SK-N-SH (cell line): Measurements from ENCODE around the gene CLDN19. TPM values are rescaled to one million over a fixed set of nuclear protein-coding genes. Genes with fewer than 3 reads are reported as not detected.

Source experiments
- CTCF ChIA-PET: fragments of 300-600, 350-600 bp; formaldehyde crosslinking; extraction: SDS; loops from one replicate; lab custom pipeline; 2021; lab: Yijun Ruan, JAX
- POLR2A ChIA-PET: fragments of 350-600 bp; sonication (Branson Sonifier 250); formaldehyde crosslinking; extraction: SDS; loops from one replicate; lab custom pipeline; 2020; ENCODE audit warnings: antibody characterized with exemption, inconsistent platforms; lab: Yijun Ruan, JAX
- DNase-seq: peaks from one replicate; pipeline ENCODE4 v3.0.0; 2012
- H2AFZ ChIP-seq: fragments of 200-600 bp; sonication (generic); 2 replicates; pipeline ENCODE4 v1.8.1; 2016; ENCODE audit warnings: antibody characterized with exemption, mild to moderate bottlenecking, low read depth
- H3F3A ChIP-seq: fragments of 200-600 bp; sonication (generic); replicated peaks from 2 replicates; pipeline ENCODE3; 2016; ENCODE audit warnings: antibody characterized with exemption, mild to moderate bottlenecking; ENCODE audit not compliant: insufficient read depth
- H3K27ac ChIP-seq, 2 experiments: fragments of 200-500 bp in 1 of 2; fragments of 200-600 bp in 1 of 2; sonication (Bioruptor generic) in 1 of 2; sonication (generic), shearing (Covaris generic) in 1 of 2; 2 replicates each; pipeline versions ENCODE4 v1.5.1 to v1.6.1; 2014 to 2016; ENCODE audit warnings: low read depth in 2 of 2, inconsistent platforms in 1 of 2, low read length in 1 of 2, mild to moderate bottlenecking in 1 of 2, mixed read lengths in 1 of 2
- H3K27me3 ChIP-seq: fragments of 200-600 bp; sonication (generic), shearing (Covaris generic); 2 replicates; pipeline ENCODE4 v1.6.1; 2016; ENCODE audit warnings: mixed run types; ENCODE audit not compliant: insufficient read depth
- H3K36me3 ChIP-seq, 2 experiments: fragments of 200-500 bp in 1 of 2; fragments of 200-600 bp in 1 of 2; sonication (Bioruptor generic) in 1 of 2; sonication (generic) in 1 of 2; replicated peaks in 1 of 2; 2 replicates each; pipeline versions ENCODE3 to v1.5.1; 2014 to 2016; ENCODE audit warnings: low read length in 1 of 2, mild to moderate bottlenecking in 1 of 2; ENCODE audit not compliant: insufficient read depth in 2 of 2, control insufficient read depth in 1 of 2
- H3K4me1 ChIP-seq, 2 experiments: fragments of 200-500 bp in 1 of 2; fragments of 200-600 bp in 1 of 2; sonication (Bioruptor generic) in 1 of 2; sonication (generic), shearing (Covaris generic) in 1 of 2; 2 replicates each; pipeline versions ENCODE4 v1.5.1 to v1.6.1; 2014 to 2016; ENCODE audit warnings: low read depth in 1 of 2, low read length in 1 of 2, mixed run types in 1 of 2; ENCODE audit not compliant: insufficient read depth in 2 of 2, control insufficient read depth in 1 of 2
- H3K4me2 ChIP-seq: fragments of 200-600 bp; sonication (generic), shearing (Covaris generic); 2 replicates; pipeline ENCODE4 v1.6.1; 2017; ENCODE audit warnings: mixed run types
- H3K4me3 ChIP-seq, 2 experiments: fragments of 200-500 bp in 1 of 2; fragments of 200-600 bp in 1 of 2; sonication (Bioruptor generic) in 1 of 2; sonication (generic), shearing (Covaris generic) in 1 of 2; 2 replicates each; pipeline versions ENCODE4 v1.5.1 to v1.8.1; 2014 to 2016; ENCODE audit warnings: low read depth in 2 of 2, inconsistent platforms in 1 of 2, low read length in 1 of 2, mild to moderate bottlenecking in 1 of 2, mixed read lengths in 1 of 2, moderate library complexity in 1 of 2
- H3K79me2 ChIP-seq: fragments of 200-600 bp; sonication (generic); 2 replicates; pipeline ENCODE4 v1.8.1; 2017; ENCODE audit warnings: mild to moderate bottlenecking; ENCODE audit not compliant: insufficient read depth
- H3K9ac ChIP-seq: fragments of 200-600 bp; sonication (generic); 2 replicates; pipeline ENCODE4 v1.6.1; 2017; ENCODE audit warnings: mixed run types
- H3K9me2 ChIP-seq: fragments of 200-600 bp; sonication (generic); 2 replicates; pipeline ENCODE4 v1.6.1; 2017; ENCODE audit warnings: mixed run types
- H3K9me3 ChIP-seq: fragments of 200-600 bp; sonication (generic); 2 replicates; pipeline ENCODE4 v1.6.1; 2017; ENCODE audit warnings: mixed run types, mild to moderate bottlenecking, moderate library complexity
- H4K20me1 ChIP-seq: fragments of 200-600 bp; sonication (generic); 2 replicates; pipeline ENCODE4 v1.6.1; 2017; ENCODE audit warnings: mild to moderate bottlenecking, mixed run types; ENCODE audit not compliant: insufficient read depth
- CHD2 ChIP-seq: fragments of 150-350 bp; IDR thresholded peaks from 2 replicates; pipeline ENCODE4 v1.6.1; 2018; ENCODE audit warnings: low read length; ENCODE audit not compliant: partially characterized antibody
- ELF1 ChIP-seq: IDR thresholded peaks from 2 replicates; pipeline ENCODE4 v1.4.0; 2012
- EP300 ChIP-seq, 2 experiments: IDR thresholded peaks; 2 replicates each; pipeline versions ENCODE4 v1.4.0 to v1.6.1; 2012; ENCODE audit warnings: borderline replicate concordance in 1 of 2, low read depth in 1 of 2, low read length in 1 of 2
- FOXJ3 ChIP-seq: sonication (generic); formaldehyde crosslinking; IDR thresholded peaks from 2 replicates; pipeline ENCODE4 v1.5.1; 2020; ENCODE audit warnings: mild to moderate bottlenecking, missing genetic modification reagents
- GATA2 ChIP-seq: sonication (generic); formaldehyde crosslinking; IDR thresholded peaks from 2 replicates; pipeline ENCODE4 v1.5.0; 2020; ENCODE audit warnings: mild to moderate bottlenecking, missing genetic modification reagents
- MXI1 ChIP-seq: IDR thresholded peaks from 2 replicates; pipeline ENCODE4 v1.6.1; 2012; ENCODE audit warnings: mild to moderate bottlenecking, low read depth, low read length, improper control_type of control experiment
- NFIC ChIP-seq: IDR thresholded peaks from 2 replicates; pipeline ENCODE4 v1.4.0; 2012; ENCODE audit warnings: borderline replicate concordance
- RFX5 ChIP-seq: IDR thresholded peaks from 2 replicates; pipeline ENCODE4 v1.6.1; 2012; ENCODE audit warnings: mild to moderate bottlenecking, improper control_type of control experiment, low read length
- SMC3 ChIP-seq: IDR thresholded peaks from 2 replicates; pipeline ENCODE4 v1.6.1; 2012; ENCODE audit warnings: low read depth, low read length, improper control_type of control experiment
- TEAD4 ChIP-seq: IDR thresholded peaks from 2 replicates; pipeline ENCODE4 v1.4.0; 2012; ENCODE audit warnings: mild to moderate bottlenecking, borderline replicate concordance; ENCODE audit not compliant: insufficient read depth
- YY1 ChIP-seq: IDR thresholded peaks from 2 replicates; pipeline ENCODE4 v1.4.0; 2012; ENCODE audit warnings: low read depth, mild to moderate bottlenecking
- WGBS: methylation state at CpG from one replicate; pipeline ENCODE4 v1.1.6; 2017; ENCODE audit warnings: low lambda C conversion rate; 5-methylcytosine and 5-hydroxymethylcytosine counted together
- polyA plus RNA-seq, 3 experiments: library from polyadenylated mRNA; depleted of rRNA; stranded (reverse); fragments of >200 nt; gene quantifications; 2 replicates each; pipeline ENCODE4 v1.2.3, GENCODE V29; 2012
- TF ChIP-seq, protein P1 (sequence below): fragments of 200-600 bp; sonication (generic); IDR thresholded peaks from 2 replicates; pipeline ENCODE4 v1.6.1; 2017; ENCODE audit warnings: antibody characterized with exemption, mild to moderate bottlenecking, moderate library complexity
- TF ChIP-seq, protein P2 (sequence below): IDR thresholded peaks from 2 replicates; pipeline ENCODE4 v1.4.0; 2012; ENCODE audit warnings: low read depth, borderline replicate concordance

Gene CLDN19
- polyA plus RNA-seq, 1 of the 3 experiments (the other 2 are of a cell fraction): not detected

DNA sequence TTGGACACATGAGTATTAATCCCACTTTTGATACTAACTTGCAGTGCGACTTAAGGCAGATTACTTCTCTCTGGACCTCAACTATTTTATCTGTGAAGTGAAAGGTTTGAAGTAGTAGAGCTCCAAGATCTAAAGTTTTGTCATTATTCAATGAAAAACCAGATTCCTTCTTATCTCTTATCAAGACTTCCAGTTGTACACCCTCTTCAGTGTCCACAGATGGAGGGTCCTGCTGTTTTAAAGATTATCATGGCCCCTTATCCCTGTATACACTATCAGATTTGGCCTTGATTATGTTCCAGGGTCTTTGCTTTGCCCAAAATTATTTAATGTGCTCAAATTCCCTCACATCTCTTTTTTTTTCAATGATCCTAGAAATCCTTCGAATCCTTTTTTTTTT lies 28.1 kb upstream of the CLDN19 start:
- Histone ChIP-seq H3K4me1 (peaks cover 4 to 12% of the 10 kb centered on the region in 2 experiments; a peak in 2 of 4 replicates), H3K27me3 (no peaks in the 10 kb centered on the region), H3K9ac (peak overlapping the region; percentile 74; the same call in 1 of the 2 replicates), H3K36me3 (peaks cover 9 to 12% of the 10 kb centered on the region in 2 experiments), H3F3A (peaks cover 14% of the 10 kb centered on the region), H3K27ac (no peak overlapping the region), H4K20me1 (peaks cover 15% of the 10 kb centered on the region), H3K9me2 (no peaks in the 10 kb centered on the region), H3K9me3 (no peaks in the 10 kb centered on the region), H2AFZ (no peak overlapping the region), H3K79me2 (peaks cover 94% of the 10 kb centered on the region), H3K4me2 (peak overlapping the region; percentile 76), H3K4me3 (peak overlapping the region; percentile 77 to 91)
- 59% methylated on average over 2 of the region's 2 CpGs for WGBS
- no peak for DNase-seq
- CTCF ChIA-PET: interaction anchor here (0.7 to 10.1 kb wide), 5 partner anchors 9 to 595 kb away, joined by 3 to 75 read pairs (median 4); partner anchors contain the start of gene ZNF691
- POLR2A ChIA-PET: interaction anchor here (1.2 kb wide), 1 partner anchor 78 kb away, joined by 3 read pairs; the partner anchor contains the start of gene ZNF691
- TF ChIP-seq, protein P1, sequence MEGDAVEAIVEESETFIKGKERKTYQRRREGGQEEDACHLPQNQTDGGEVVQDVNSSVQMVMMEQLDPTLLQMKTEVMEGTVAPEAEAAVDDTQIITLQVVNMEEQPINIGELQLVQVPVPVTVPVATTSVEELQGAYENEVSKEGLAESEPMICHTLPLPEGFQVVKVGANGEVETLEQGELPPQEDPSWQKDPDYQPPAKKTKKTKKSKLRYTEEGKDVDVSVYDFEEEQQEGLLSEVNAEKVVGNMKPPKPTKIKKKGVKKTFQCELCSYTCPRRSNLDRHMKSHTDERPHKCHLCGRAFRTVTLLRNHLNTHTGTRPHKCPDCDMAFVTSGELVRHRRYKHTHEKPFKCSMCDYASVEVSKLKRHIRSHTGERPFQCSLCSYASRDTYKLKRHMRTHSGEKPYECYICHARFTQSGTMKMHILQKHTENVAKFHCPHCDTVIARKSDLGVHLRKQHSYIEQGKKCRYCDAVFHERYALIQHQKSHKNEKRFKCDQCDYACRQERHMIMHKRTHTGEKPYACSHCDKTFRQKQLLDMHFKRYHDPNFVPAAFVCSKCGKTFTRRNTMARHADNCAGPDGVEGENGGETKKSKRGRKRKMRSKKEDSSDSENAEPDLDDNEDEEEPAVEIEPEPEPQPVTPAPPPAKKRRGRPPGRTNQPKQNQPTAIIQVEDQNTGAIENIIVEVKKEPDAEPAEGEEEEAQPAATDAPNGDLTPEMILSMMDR: no peak
- TF ChIP-seq EP300 (IDR thresholded peaks at IDR 0.05; ENCODE audit: borderline replicate concordance in 1 of 2, low read depth in 1 of 2, low read length in 1 of 2) (no peak), NFIC (no peak), ELF1 (no peak), YY1 (no peak)
- TF ChIP-seq, protein P2, sequence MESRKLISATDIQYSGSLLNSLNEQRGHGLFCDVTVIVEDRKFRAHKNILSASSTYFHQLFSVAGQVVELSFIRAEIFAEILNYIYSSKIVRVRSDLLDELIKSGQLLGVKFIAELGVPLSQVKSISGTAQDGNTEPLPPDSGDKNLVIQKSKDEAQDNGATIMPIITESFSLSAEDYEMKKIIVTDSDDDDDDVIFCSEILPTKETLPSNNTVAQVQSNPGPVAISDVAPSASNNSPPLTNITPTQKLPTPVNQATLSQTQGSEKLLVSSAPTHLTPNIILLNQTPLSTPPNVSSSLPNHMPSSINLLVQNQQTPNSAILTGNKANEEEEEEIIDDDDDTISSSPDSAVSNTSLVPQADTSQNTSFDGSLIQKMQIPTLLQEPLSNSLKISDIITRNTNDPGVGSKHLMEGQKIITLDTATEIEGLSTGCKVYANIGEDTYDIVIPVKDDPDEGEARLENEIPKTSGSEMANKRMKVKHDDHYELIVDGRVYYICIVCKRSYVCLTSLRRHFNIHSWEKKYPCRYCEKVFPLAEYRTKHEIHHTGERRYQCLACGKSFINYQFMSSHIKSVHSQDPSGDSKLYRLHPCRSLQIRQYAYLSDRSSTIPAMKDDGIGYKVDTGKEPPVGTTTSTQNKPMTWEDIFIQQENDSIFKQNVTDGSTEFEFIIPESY: no peak

DNA sequence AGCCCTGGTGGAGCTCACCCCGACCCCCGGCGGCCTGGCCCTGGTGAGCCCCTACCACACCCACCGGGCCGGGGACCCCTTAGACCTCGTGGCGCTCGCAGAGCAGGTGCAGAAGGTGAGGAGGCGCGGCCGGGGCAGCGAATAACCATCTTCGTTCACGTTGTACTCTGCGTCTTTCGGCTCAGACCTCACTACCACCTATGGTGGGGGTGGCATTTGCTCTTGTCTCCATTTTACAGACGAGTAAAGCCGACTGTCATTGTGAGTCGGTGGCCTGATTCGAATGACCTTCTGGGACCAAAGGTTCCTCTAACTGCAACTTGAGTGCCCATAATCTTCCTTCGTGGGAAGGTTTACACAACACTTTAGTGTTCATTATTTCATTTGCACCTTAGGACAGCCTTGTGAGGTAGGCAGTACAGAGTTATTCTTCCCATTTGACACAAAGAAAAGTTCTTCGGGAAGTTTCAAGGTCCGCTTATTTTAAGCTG lies 27.5 kb upstream of the CLDN19 start:
- Histone ChIP-seq H2AFZ (peak overlapping the region; percentile 64; the same call in 1 of the 2 replicates), H3K9me3 (no peaks in the 10 kb centered on the region), H3K4me2 (peak overlapping the region; percentile 76), H3K9me2 (no peaks in the 10 kb centered on the region), H4K20me1 (peaks cover 15% of the 10 kb centered on the region), H3K27ac (peak overlapping the region; percentile 53 to 75; a peak in 3 of 4 replicates), H3K27me3 (no peaks in the 10 kb centered on the region)
- CTCF ChIA-PET: interaction anchor here (0.7 to 10.1 kb wide), 9 partner anchors 10 to 594 kb away, joined by 3 to 75 read pairs (median 4); partner anchors contain the start of gene ZNF691
- no peak for DNase-seq
- POLR2A ChIA-PET: interaction anchor here (0.9 to 2.0 kb wide), 6 partner anchors 16 to 306 kb away, joined by 3 to 11 read pairs (median 4); partner anchors contain the start of genes TMEM269, YBX1 and ZNF691
- TF ChIP-seq, protein P1: no peak
- TF ChIP-seq TEAD4 (no peak), FOXJ3 (CRISPR knock-in tag) (no peak), CHD2 (no peak), GATA2 (CRISPR knock-in tag) (no peak), SMC3 (no peak), RFX5 (no peak), NFIC (no peak), YY1 (peak; percentile 15; the same call in 1 of the 2 replicates), MXI1 (peak; percentile 15; the same call in 1 of the 2 replicates)
- TF ChIP-seq, all 33 proteins: peak for 2
- under 1% methylated on average over 10 of the region's 23 CpGs for WGBS
- peak overlapping the region; percentile 74 for H3K9ac ChIP-seq
- peaks cover 96% of the 10 kb centered on the region for H3K79me2 ChIP-seq
- H3K36me3 ChIP-seq: peaks cover 4 to 12% of the 10 kb centered on the region in 2 experiments
- H3K4me1 ChIP-seq: peaks cover 4 to 12% of the 10 kb centered on the region in 2 experiments; a peak in 2 of 4 replicates
- peak overlapping the region; percentile 77 to 91 for H3K4me3 ChIP-seq
- H3F3A ChIP-seq: peaks cover 14% of the 10 kb centered on the region
